GM12872 (cell line): ENCODE data around the gene MARCHF11.

ENCODE experiments used
- TF ChIP-seq, protein P1 (sequence below): IDR thresholded peaks from 3 replicates; pipeline ENCODE4 v1.5.1; 2011; ENCODE audit warnings: low read depth, mild to moderate bottlenecking, low read length, moderate library complexity; ENCODE audit not compliant: insufficient read depth

MARCHF11 gene

DNA sequence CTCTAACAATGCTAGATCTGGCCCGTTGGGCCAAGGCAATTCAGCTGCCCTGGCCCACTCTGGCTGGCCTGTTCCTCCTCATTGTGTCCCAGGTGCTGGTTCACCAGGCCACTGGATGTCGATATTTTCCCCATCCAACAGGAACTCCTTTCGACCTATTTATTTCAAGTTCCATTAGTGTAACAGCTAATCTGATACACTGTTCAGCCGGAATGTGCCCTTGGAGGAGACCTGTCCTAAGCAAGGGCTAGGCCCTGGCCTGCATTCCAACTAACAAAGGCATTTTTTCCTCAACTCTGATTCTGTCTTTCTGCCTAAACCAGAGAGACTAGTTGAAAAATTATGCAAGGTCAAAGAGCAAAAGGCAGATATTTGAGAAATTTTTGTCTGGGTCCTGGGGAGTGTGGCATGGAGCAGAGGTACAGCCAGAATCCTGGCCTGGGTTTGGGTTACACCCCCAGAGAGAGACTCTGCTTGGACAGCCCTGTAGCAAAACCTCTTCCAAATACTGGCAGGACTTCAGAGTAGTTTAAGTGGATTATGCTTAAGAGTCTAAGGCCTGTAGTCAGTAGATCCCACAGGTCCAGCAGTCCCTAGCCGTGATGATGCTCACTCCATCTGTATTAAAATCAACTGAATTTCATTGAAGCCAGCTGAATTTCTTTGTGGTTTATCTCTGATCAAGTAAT, 36.1 kb downstream of the MARCHF11 start:
- TF ChIP-seq, protein P1, sequence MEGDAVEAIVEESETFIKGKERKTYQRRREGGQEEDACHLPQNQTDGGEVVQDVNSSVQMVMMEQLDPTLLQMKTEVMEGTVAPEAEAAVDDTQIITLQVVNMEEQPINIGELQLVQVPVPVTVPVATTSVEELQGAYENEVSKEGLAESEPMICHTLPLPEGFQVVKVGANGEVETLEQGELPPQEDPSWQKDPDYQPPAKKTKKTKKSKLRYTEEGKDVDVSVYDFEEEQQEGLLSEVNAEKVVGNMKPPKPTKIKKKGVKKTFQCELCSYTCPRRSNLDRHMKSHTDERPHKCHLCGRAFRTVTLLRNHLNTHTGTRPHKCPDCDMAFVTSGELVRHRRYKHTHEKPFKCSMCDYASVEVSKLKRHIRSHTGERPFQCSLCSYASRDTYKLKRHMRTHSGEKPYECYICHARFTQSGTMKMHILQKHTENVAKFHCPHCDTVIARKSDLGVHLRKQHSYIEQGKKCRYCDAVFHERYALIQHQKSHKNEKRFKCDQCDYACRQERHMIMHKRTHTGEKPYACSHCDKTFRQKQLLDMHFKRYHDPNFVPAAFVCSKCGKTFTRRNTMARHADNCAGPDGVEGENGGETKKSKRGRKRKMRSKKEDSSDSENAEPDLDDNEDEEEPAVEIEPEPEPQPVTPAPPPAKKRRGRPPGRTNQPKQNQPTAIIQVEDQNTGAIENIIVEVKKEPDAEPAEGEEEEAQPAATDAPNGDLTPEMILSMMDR: no peak

GRCh38 chr5:16140944-16141343, 38.6 kb downstream of the MARCHF11 start:
- TF ChIP-seq, protein P1: no peak

- TF ChIP-seq, protein P1: no peak
These were observed 39.2 kb downstream of the MARCHF11 start for GRCh38 chr5:16140417-16140816.

- TF ChIP-seq, protein P1: no peak
These were observed 42.4 kb downstream of the MARCHF11 start for GRCh38 chr5:16137177-16137576.

DNA sequence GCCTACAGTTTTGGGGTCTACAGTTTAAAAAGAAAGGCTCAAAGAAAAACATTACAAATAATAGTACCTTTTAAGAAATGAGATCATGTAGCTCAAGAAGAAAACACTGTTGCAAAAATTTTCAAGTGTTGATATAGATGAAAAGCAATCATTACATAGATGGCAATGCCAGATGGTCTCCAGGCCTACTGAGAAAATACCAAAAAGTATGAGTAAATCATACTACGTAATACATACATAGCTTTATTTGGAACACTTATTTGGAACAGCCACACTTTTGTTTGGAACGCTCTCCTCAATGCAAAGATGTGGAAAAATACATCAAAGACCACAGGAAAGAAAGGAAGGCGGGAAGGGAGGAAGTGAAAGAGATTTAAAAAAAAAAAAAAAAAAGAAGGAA, 44.1 kb downstream of the MARCHF11 start:
- TF ChIP-seq, protein P1: no peak

- TF ChIP-seq, protein P1: no peak
These were observed 44.6 kb downstream of the MARCHF11 start for GRCh38 chr5:16135003-16135402.

DNA sequence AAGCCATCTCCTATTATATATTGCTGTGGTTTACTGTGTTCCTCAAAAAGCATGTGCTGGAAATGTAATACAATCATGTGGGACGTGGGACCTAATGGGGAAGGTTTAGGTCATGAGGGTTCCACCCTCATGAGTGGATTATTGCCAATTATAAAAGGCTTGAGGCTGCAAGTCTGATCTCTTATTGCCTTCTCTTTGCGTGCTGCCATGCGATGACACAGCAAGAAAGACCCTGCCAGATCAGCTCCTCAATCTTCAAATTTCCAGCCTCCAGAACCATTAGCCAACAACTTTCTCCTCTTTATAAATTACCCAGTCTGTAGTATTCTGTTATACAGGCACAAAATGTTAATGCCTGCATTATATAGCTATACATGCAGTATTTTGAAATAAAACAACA, 45.4 kb downstream of the MARCHF11 start:
- TF ChIP-seq, protein P1: no peak
